Gastrocnemius medialis (tissue), 4 donors: ENCODE measurements around the gene GRID1.

Experiments used
- CTCF ChIP-seq, 5 experiments: fragments of 450-650 bp in 3 of 5; fragments of 200-600 bp in 2 of 5; sonication (generic) in 2 of 5; IDR thresholded peaks in 4 of 5; conservative IDR thresholded peaks in 1 of 5; 1 replicate in 4 of 5; 2 replicates in 1 of 5; pipeline ENCODE4 v1.5.1; 2016 to 2019; ENCODE audit warnings: antibody characterized with exemption in 5 of 5, mild to moderate bottlenecking in 3 of 5, moderate library complexity in 3 of 5
- POLR2A ChIP-seq, 2 donors: fragments of 450-650 bp; IDR thresholded peaks; one replicate each; pipeline ENCODE4 v1.6.1; 2017; ENCODE audit warnings: antibody characterized with exemption in 2 of 2, mild to moderate bottlenecking in 2 of 2, moderate library complexity in 2 of 2

- no peak for TF ChIP-seq CTCF (IDR thresholded peaks at IDR 0.05 in 4 of 5, conservative IDR thresholded peaks at IDR 0.05 in 1 of 5)
- no peak for TF ChIP-seq POLR2A (IDR thresholded peaks at IDR 0.05)
These were observed 407.4 kb downstream of the GRID1 start for GRCh38 chr10:85959239-85959638.
